GM19035 (cell line): Measurements from ENCODE around the gene GALNS.
"Not testable (repeated sequence)": the region's sequence is repeated elsewhere in the genome, so short reads cannot be mapped to it uniquely, and the experiment has no call there.

Experiments
- ATAC-seq: cut with Tn5 transposase; IDR thresholded peaks from one replicate; pipeline ENCODE4 v1.9.1; 2021; ENCODE audit not compliant: unreplicated experiment

The GALNS gene

DNA sequence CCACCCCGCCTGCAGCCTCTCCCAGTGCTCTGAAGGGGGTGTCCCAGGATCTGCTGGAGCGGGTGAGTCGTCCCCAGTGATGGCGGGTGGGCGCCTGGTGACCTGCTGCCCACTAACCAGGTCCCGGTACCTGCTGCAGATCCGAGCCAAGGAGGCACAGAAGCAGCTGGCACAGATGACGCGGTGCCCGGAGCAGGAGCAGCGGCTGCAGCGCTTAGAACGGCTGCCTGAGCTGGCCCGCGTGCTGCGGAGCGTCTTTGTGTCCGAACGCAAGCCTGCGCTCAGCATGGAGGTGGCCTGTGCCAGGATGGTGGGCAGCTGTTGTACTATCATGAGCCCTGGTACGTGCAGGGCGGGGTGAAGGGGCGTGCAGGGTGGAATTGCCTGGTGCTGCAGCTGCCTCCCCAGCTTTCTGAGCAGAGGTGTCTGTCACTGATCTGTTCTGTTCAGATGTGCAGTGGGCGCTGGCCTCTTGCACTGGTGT lies 49.6 kb downstream of the GALNS start:
- no peak for ATAC-seq

DNA sequence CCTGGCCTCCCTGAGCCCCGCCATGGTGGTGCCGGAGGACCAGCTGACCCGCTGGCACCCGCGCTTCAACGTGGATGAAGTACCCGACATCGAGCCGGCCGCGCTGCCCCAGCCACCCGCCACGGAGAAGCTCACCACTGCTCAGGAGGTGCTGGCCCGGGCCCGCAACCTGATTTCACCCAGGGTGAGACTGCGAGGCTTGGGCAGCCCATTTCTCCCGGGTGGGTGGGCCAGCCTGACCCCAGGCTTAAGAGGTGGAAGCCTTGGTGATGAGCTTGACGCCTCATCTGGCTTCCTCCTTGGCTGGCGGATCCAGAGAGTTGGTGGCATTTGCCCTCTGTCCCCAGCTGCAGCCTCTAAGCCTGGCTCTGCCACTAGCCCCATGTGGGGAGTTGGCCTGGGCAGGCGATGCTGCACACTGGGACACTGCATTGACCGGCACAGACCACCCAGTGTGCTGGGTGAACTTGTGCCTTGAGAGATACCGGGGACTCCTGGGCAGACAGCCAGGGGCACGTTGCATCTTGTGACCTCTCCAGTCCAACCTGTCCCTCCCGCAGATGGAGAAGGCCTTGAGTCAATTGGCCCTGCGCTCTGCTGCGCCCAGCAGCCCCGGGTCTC lies 50.1 kb downstream of the GALNS start:
- ATAC-seq, result no peak

DNA sequence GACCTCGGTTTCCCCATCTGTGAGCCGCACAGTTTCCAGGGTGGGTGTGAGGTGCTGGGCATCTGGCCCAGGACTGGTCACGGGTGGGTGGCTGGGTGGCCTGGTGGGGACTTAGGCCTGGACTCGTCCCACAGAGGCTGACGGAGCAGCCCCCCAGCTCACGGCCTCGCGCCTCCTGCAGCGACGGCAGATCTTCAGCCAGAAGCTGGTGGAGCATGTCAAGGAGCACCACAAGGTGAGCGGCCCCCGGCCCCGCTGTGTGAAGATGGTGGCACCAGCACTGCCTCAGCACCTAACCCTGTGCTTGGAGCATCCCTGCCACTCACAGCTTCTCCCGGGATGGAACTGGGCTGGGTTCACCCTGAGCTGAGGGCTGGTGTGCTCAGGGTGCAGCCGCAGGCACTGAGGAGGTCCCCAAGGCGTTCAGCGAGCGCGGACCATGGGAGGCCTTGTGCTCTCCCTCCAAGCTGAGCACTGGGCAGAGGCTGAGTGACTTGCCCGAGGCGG lies 50.8 kb downstream of the GALNS start:
- no peak for ATAC-seq

DNA sequence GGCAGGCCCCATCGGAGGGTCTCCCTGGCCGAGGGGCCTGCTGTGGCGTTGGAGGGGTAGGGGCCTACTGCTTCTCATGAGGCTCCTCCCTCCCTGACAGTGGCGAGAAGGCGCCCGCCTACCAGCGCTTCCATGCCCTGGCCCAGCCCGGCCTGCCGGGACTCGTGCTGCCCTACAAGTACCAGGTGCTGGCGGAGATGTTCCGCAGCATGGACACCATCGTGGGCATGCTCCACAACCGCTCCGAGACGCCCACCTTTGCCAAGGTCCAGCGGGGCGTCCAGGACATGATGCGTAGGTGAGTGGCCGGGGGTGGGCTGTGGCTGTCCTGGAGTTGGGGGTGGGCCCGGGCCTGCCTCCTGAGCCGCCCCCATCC lies 51.4 kb downstream of the GALNS start:
- ATAC-seq, result no peak

DNA sequence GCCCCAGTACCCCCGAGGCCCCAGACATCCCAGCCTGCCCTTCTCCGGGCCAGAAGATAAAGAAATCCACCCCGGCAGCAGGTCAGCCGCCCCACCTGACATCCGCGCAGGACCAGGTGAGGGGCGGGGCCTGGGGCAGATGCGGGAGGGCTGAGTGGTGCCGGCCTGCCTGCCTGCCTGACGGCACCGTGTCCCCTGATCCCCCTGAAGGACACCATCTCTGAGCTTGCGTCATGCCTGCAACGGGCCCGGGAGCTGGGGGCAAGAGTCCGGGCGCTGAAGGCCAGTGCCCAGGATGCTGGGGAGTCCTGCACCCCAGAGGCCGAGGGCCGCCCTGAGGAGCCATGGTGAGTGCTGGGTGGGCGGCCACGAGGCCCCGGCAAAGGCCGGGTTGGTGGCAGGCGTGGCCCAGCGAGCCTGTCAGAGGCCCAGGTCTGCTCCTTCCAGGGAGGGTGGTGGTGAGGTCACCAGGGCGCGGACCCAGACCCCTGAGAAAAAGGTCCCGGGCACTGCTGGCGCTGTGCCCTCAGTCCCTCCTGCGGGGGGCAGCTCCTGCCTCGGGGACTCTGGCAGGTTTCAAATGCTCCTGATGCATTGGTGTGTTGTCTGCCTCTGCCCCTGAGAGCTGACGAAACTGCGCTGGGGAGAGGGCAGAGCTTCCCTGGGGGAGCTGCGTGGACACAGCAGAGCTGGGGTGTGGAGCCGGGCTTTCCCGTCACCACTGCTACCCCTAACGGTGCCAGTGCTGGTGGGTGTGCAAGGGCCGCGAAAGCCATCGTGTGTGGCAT lies 52.0 kb downstream of the GALNS start:
- ATAC-seq, result no peak

DNA sequence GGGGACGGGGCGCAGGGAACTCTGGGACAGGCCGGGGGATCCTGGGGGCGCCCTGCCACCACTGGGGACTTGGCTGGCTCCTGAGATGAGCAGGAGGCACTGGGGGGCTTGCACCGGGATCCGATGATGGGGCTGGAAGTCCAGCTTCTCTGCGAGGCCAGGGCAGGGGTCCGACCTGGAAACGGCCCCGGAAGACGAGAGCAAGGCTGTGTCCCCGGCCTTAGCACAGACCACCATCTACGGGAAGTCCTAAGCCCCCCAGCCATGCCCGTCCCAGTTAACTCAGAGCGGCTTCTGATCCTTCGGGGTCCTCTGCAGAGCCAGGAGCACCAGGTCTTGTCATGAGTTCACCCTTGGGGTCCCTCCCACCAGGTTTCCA lies 52.6 kb downstream of the GALNS start:
- ATAC-seq, result no peak

DNA sequence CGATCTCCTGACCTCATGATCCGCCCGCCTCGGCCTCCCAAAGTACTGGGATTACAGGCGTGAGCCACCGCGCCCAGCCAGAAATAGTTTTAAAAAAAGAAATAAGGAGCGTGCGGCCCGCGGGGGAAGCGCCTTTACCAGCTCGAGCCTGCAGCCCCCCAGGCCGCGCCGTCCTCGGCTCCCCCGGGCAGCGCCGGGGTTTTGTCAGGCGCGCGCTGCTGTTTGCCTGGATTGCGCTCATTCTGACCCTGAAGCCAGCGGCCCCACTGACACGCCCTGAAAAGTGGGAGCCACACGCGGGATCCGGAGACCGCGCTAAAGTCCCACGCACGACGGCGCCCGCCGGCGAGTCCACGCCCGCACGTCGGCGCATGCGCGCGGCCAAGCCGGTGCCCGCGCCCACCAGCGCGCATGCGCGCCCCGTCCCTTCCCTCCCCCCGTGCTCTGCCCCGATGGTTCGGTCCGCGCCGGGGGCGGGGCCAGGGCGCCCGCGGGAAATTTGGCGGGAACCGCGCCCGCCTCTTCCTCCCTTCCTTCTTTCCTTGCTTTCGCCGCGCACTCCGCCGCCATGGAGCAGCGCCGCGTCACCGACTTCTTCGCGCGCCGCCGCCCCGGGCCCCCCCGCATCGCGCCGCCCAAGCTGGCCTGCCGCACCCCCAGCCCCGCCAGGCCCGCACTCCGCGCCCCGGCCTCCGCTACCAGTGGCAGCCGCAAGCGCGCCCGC lies 53.3 kb downstream of the GALNS start, which contains the start of gene CDT1:
CDT1 (plus strand) TSS at position 526 of the 724 bp plus-strand sequence; CDS start at position 569, 43 bp downstream.
- ATAC-seq, result peak; percentile 57

DNA sequence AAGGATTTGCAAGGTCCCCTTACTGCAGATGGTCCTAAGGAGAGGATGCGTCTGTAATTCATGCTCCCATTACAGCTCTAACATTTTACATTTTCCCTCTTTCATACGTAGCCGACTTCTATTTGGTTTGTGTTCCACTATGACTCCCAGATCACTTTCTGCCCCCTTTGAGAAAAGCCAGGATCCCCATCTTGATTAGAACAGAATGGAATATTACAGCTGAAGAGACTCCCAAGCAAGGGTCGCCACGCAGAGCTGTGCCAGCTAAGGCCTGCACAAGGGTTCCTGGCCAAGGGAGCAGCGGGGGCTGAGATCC lies 56.5 kb downstream of the GALNS start:
- ATAC-seq, result no peak

DNA sequence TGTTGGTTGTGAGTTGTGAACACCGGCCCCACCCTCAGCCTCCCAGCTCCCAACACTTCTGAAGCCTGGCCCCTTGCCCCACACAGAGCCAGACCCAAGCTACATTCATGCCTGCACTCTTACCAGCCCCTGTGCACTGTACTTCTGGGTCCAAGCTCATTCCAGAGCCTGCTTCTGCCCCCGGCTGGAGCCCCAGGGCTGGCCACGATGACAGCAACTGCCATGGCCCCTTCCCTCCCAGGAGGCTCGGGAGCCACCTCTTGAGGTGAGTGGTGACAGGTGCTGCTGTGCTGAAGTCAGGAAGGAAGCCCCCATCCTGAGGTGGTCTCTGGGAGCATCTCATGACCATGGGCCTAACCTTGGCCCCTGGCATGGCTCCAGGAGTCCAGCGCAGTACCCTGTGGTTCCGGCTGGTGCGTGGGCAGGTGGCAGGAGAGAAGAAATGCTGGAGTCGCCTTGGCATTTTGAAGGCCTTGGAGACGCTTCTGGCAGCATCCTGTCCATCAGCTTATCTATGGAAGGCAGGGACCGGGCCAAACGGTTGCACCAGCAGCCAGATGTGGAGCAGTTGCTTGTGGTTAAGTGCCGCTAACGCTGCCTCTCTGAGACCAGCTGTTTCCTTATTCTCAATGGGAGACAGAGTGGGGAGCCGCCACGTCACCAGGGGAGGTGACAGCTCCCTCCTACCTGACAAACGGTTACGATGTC lies 57.0 kb downstream of the GALNS start:
- ATAC-seq, result no peak

DNA sequence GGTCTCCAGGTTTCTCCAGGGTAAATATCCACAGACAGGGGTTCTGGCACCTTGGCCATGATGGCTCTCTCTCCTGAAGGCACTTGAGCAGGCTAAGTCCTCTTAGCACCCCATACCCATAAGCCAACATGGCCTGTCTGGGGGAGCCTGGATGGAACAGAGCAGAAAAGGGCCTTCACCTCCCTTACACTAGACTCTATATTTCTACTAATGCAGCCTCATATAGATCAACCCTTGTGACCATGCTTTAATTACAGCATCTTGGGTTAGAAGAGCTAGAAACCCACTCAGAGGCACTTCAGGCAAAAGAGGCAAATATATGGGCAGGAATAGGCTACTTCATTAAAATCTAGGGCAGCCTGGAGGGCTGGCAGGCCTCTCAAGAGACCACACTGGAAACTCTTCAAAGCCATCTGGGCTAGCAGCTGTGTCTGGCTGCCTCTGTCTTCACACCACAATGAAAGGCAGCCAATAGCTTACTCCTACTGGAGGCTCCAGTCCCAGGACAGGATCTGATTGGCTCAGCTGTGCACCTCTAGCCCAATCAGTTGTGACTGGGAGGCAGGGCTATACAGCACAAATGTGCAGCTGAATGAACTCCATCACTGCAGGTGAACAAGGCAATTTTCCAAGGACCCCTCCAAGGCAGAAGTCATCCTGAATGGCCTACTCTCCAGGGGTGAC lies 57.8 kb downstream of the GALNS start:
- ATAC-seq, result no peak

DNA sequence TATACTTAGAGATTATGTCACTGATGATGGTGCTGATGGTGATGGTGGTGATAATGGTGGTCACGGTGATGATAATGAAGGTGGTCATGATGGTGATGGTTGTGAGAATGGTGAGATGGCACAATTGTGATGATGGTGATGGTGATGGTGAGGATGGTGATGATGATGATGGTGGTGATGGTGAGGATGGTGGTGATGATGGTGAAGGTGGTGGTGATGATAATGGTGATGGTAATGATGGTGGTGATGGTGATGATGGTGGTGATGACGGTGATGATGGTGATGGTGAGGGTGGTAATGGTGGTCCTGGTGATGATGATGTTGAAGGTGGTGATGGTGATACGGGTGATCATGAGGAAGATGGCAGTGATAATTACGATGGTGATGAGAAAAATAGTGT lies 58.7 kb downstream of the GALNS start:
- no peak for ATAC-seq

DNA sequence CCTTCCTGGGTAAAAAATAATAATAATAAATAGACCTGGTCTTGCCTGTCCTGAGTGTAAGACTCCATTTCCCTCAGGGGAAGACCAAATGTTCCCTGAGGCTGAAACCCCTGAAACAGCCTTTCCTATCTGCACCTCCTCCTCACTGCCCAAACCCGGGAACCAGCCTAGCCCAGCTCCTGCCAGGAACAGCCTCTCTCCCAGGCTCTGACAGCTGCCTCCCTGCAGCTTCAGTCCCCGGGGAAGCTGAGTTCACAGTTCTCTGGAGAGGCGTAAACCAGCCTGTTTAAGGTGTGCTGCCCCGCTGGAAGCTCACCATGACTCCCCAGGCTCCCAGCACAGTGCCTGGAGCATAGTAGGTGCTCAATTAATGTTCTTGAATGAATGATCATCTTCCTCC lies 60.5 kb downstream of the GALNS start:
- ATAC-seq, result no peak

DNA sequence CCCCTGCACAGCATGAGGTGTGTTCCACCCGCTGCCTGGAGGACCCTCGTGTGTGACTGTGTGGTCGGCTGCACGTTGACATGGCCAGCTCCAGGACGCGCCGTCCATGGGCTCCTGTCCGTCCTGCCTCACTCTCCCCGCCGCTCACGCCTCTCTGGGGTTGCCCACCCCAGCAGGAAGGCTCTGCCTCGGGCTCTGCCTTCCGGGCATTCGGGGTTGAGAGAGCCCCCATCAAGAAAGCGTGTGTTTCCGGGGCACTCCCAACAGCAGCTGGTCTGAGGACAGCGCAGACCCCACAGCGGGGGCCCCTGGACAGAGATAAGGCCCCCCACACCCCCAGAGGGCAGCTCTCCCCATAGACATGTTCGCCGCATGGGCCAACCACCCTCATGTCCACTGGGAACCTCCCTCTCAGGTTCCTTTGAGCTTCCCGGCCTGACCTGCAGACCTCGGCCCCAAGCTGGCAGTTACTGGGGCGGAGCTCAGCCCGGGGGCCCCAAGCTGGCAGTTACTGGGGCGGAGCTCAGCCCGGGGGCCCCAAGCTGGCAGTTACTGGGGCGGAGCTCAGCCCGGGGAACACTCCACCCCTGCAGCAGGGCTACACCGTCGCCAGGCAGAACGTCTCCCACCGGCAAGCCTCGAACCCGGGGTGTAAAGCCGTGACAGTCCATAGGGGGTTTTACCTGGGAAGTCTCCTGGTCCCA lies 63.3 kb downstream of the GALNS start:
- ATAC-seq, result no peak

DNA sequence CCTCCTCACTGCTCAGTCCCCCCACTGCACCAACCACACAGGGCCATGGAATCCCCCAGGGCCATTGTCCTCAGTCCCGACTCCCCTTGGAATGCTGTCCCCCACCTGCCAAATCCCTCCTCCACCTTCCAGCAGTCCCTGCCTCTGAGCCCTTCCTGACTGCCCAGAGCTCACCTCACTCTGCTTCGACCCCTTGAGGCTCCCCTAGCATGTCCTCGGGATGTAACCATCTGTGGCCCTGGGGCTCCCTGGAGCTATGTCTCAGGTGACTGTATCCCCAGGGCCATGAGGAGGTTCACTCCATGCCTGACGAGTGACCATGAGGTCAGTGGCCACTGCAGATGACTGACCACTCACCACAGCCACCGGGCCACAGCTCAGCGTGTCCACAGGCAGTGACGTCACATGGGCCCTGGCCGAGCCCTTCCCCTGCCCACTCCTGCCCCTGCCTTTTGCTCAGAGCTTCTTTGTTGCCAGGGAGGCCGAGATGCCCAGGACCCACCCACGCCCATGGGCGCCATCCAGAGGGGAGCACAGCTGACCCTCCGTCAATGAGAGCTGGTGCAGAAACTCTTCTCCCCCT lies 64.0 kb downstream of the GALNS start:
- no peak for ATAC-seq

DNA sequence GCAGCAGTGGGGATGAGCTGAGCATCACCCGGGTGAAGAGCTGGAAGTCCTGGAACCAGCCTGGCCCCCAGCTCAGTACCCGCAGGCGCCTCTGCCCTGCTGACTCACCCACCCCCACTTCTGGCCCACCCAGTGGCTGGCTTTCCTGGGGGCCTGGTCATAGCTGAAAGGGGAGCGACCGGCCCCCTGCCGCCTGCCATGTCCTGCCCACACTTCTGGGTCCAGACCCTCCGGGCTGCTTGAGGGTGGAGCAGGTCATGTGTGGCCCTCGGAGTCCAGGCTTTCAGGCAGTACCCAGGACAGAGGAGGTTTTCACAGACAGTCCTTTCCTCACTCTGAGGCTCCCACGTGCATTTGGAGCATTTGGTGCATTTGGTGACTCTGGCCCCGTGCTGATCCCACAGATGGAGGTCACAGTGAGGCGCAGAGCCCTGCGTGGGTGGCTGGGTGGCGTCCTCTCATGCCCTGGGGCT lies 64.6 kb downstream of the GALNS start:
- ATAC-seq, result no peak

DNA sequence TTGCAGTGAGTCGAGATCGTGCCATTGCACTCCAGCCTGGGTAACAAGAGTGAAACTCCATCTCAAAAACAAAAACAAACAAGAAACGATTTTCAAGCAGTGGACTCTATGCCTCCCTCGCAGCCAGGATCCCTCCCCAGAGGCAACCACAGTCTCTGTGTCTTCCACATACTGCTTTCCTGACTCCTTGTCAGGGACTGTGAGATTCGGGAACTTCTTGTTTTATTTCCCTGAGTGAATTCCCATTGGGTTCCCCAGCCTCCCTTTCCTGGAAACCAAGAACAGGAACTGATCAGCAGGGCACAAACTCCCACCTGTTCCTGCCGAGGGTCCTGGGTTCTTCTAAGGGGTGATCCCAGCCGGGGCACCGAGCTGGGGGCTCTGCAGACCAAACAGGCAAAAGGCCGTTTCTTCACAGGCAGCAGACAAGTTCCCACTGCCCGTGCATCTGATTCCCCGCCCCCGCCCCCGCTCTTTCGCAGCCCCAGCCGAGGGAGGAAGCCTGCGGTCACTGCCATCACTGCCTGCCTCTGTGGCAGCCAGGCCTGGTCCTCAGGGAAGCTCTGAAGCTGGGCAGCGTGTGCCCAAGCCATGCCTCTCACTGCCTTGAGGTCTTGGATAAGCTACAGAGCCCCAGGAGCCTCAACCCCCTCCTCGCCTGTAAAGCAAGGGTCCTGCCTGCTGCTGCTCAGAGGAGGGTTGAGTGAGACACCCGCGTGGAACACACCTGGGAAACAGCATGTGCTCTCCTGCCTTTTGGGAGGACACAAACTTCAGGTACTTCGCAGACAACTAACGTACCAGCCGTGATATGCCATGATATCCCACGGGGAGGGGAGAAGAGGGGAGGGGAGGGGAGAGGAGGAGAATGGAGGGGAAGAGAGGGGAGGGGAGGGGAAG lies 66.2 kb downstream of the GALNS start:
- ATAC-seq, result no peak

DNA sequence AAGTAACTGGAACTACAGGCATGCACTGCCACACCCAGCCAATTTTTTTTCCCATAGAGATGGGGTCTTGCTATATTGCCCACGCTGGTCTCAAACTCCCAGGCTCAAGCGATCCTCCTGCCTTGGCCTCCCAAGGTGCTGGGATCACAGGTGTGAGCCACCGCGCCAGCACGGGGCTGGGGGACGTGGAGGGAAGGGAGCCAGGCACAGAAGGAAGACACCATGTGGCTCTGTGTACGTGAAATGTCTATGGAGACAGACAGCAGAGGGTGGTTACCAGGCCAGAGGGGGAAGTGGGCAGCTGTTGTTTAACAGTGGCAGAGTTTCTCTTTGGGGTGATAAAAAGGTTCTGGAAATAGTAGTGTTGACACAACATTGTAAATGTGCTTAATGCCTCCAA lies 67.2 kb downstream of the GALNS start:
- no peak for ATAC-seq

DNA sequence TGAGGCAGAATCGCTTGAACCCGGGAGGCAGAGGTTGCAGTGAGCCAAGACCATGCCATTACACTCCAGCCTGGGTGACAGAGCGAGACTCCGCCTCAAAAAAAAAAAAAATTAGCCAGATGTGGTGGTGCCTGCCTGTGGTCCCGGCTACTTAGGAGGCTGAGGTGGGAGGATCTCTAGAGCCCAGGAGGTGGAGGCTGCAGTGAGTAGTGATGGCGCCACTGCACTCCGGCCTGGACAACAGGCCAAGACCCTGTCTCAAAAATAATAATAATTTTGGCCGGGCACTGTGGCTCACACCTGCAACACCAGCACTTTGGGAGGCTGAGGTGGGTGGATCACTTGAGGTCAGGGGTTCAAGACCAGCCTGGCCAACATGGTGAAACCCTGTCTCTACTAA lies 68.0 kb downstream of the GALNS start:
- not testable (repeated sequence) for ATAC-seq
